CD4-positive, CD25-positive, alpha-beta regulatory T cell (primary cell): ENCODE data around the gene BTG3. TPM values are rescaled to one million over a fixed set of nuclear protein-coding genes. Genes with fewer than 3 reads are reported as not detected.

Experiments
- ATAC-seq, 2 donors: fragments of 150-1000 bp; cut with Tn5 transposase; one replicate each; pipeline ENCODE4 v1.10.0; 2021; ENCODE audit warnings: low read depth in 2 of 2, moderate number of reproducible peaks in 2 of 2, moderate library complexity in 1 of 2
- DNase-seq, 3 donors: peaks; one replicate each; pipeline versions ENCODE4 v3.0.0 to v3.0.0-alpha.2; 2012 to 2022; ENCODE audit warnings: mixed read lengths in 1 of 3
- H3K27ac ChIP-seq: one replicate; pipeline ENCODE4 v1.7.0; 2013; ENCODE audit warnings: mild to moderate bottlenecking, low read length; ENCODE audit not compliant: insufficient read depth, poor library complexity, severe bottlenecking
- H3K27me3 ChIP-seq: one replicate; pipeline ENCODE4 v1.7.0; 2013; ENCODE audit warnings: low read length; ENCODE audit not compliant: control insufficient read depth, insufficient read depth
- H3K36me3 ChIP-seq: one replicate; pipeline ENCODE4 v1.7.0; 2013; ENCODE audit warnings: mild to moderate bottlenecking, low read length, moderate library complexity; ENCODE audit not compliant: control insufficient read depth, insufficient read depth
- H3K4me1 ChIP-seq: 2 replicates; pipeline ENCODE4 v1.7.0; 2013; ENCODE audit warnings: mild to moderate bottlenecking, low read length; ENCODE audit not compliant: insufficient read depth, control insufficient read depth, poor library complexity, severe bottlenecking
- H3K4me3 ChIP-seq: one replicate; pipeline ENCODE4 v1.7.0; 2013; ENCODE audit warnings: low read depth, mild to moderate bottlenecking, low read length, moderate library complexity
- H3K9me3 ChIP-seq, 2 experiments: 1 replicate in 1 of 2; 2 replicates in 1 of 2; pipeline ENCODE4 v1.7.0; 2013; ENCODE audit warnings: low read length in 2 of 2, mild to moderate bottlenecking in 1 of 2, moderate library complexity in 1 of 2; ENCODE audit not compliant: control insufficient read depth in 2 of 2
- H3K27ac Mint-ChIP-seq, 3 donors: one replicate each; pipeline ENCODE4 v1.8.0; 2020 to 2022; ENCODE audit warnings: mild to moderate bottlenecking in 3 of 3, mixed read lengths in 3 of 3, moderate library complexity in 2 of 3
- H3K27me3 Mint-ChIP-seq: one replicate; pipeline ENCODE4 v1.8.0; 2022; ENCODE audit warnings: mild to moderate bottlenecking, mixed read lengths
- H3K36me3 Mint-ChIP-seq: one replicate; pipeline ENCODE4 v1.8.0; 2020; ENCODE audit warnings: mixed read lengths
- H3K4me1 Mint-ChIP-seq, 4 donors: one replicate each; pipeline ENCODE4 v1.8.0; 2020 to 2022; ENCODE audit warnings: mixed read lengths in 4 of 4, mild to moderate bottlenecking in 1 of 4
- H3K4me3 Mint-ChIP-seq, 4 donors: one replicate each; pipeline ENCODE4 v1.8.0; 2020 to 2022; ENCODE audit warnings: mild to moderate bottlenecking in 4 of 4, mixed read lengths in 4 of 4, moderate library complexity in 3 of 4
- H3K9me3 Mint-ChIP-seq, 7 donors: one replicate each; pipeline ENCODE4 v1.8.0; 2020 to 2022; ENCODE audit warnings: mixed read lengths in 7 of 7, mild to moderate bottlenecking in 3 of 7, moderate library complexity in 2 of 7
- polyA plus RNA-seq, 4 donors: library from polyadenylated mRNA; unstranded; fragments of 300-500 nt; fragmentation: Illumina TruSeq; gene quantifications; one replicate each; pipeline ENCODE4 v1.2.3, GENCODE V29; 2021
- total RNA-seq: library from RNA; stranded (reverse); gene quantifications from one replicate; pipeline ENCODE4 v1.2.3, GENCODE V29; 2022

BTG3 gene, protein sequence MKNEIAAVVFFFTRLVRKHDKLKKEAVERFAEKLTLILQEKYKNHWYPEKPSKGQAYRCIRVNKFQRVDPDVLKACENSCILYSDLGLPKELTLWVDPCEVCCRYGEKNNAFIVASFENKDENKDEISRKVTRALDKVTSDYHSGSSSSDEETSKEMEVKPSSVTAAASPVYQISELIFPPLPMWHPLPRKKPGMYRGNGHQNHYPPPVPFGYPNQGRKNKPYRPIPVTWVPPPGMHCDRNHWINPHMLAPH
- total RNA-seq (137 TPM), polyA plus RNA-seq (10 to 100 TPM; 17.3 to 28.1 (median 18.9) TPM)

DNA sequence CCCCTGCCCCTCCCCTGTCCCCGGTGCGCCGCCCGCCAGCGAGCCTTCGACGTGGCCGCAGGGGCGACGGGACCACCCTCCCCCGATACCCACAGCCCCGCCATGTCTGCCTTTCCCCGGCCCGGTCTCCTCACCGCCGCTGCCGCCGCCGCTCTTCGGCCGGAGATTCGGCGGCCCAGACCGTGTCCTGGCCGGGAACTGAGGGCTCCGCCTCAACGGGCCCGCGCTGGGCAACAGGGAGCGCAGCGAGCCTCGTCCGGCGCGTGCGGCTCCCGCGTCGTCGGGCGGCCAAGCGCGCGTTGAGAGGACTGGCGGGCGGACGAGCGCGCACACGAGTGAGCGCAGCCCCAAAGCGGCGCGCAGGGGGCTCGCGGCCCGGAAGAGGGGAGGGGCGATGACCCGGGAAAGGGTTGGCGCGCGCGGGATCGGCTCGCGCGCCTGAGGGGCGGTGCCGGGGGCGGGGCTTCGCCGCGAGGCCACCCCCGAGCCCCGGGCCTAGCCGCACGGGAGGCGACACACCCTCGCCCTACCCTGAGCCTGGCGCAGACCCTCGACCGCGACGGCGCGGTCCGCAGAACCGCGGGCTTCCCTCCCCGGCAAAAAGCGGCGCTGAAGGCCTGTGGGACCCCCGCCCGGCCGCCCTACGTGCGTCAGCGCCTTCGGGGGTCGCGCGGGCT lies at the start of gene BTG3:
Gene BTG3, minus strand, starts transcription at position 337 of the 677 bp plus-strand sequence. CDS start 3,757 bp downstream, outside the sequence.
- ATAC-seq (peak; percentile 80 to 82), DNase-seq (peak; percentile 70 to 87 (median 82))
- Histone ChIP-seq H3K36me3 (peaks cover 4% of the 10 kb centered on the region), H3K4me1 (peaks cover 25% of the 10 kb centered on the region), H3K9me3 (no peaks in the 10 kb centered on the region), H3K27me3 (no peaks in the 10 kb centered on the region), H3K27ac (peak within 1 kb of the TSS; percentile 89), H3K4me3 (peak within 1 kb of the TSS; percentile 88)
- Mint-ChIP-seq H3K9me3 (no peaks in the 10 kb centered on the region), H3K27ac (peak within 1 kb of the TSS; percentile 89 to 98 (median 96)), H3K27me3 (no peaks in the 10 kb centered on the region), H3K36me3 (peaks cover 13% of the 10 kb centered on the region), H3K4me3 (peak within 1 kb of the TSS; percentile 86 to 95 (median 93)), H3K4me1 (peaks cover 20 to 53% (median 34%) of the 10 kb centered on the region in 4 donors)

DNA sequence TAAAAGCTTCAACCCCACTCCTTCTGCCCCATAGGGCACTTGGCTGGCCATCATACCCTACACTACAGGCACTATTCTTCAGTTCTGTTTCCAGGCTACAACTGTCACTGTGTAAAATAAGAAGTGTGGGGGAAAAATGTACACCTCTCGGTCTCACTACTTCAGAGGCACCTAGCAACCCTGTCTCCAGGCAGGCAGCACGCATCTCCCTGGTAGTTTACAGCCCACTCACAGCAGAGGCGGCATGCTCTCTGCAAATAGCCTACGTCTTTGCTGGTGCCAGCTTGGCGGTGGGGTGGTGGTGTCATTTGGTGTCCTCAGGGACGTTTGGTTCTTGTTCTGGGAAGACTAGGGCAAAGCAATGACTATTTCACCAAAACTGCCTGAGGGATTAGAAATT lies 48.2 kb upstream of the BTG3 start:
- Histone ChIP-seq H3K36me3 (no peaks in the 10 kb centered on the region), H3K9me3 (no peaks in the 10 kb centered on the region), H3K27me3 (peaks cover 5% of the 10 kb centered on the region), H3K4me1 (no peaks in the 10 kb centered on the region), H3K4me3 (no peak overlapping the region), H3K27ac (no peak overlapping the region)
- DNase-seq (no peak), ATAC-seq (no peak)
- Mint-ChIP-seq H3K36me3 (no peaks in the 10 kb centered on the region), H3K27ac (no peak overlapping the region), H3K27me3 (peaks cover 50% of the 10 kb centered on the region), H3K4me1 (peaks cover 0 to 2% (median 0%) of the 10 kb centered on the region in 4 donors), H3K4me3 (no peak overlapping the region), H3K9me3 (peaks cover 0 to 8% (median 0%) of the 10 kb centered on the region in 7 donors)

DNA sequence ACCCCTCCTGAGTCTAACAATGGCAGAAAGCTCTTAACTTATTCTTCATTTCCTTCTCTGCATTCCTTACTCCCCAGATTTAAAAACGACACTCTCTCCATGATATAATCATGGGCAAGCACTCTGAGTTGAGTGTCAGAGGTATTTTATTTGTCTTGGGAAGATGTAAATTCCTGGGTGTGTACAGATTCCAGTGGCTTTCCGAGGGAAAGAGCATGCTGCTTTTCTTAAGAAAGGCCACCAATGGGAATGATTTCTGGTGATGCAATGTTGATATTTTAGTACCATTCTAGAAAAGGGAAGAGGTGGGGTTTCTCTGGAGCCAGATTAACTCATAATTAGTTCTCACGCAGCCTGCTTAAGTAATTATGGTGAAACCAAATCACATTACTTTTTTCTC lies 47.8 kb upstream of the BTG3 start:
- ATAC-seq (no peak), DNase-seq (no peak)
- H3K27me3 Mint-ChIP-seq = peaks cover 49% of the 10 kb centered on the region
- no peak overlapping the region for H3K27ac Mint-ChIP-seq
- peaks cover 5% of the 10 kb centered on the region for H3K27me3 ChIP-seq
- no peak overlapping the region for H3K4me3 ChIP-seq
- H3K27ac ChIP-seq = no peak overlapping the region
- no peaks in the 10 kb centered on the region for H3K4me1 Mint-ChIP-seq
- H3K9me3 Mint-ChIP-seq = peaks cover 0 to 6% (median 0%) of the 10 kb centered on the region in 7 donors
- H3K36me3 Mint-ChIP-seq = no peaks in the 10 kb centered on the region
- H3K36me3 ChIP-seq = no peaks in the 10 kb centered on the region
- no peak overlapping the region for H3K4me3 Mint-ChIP-seq
- H3K4me1 ChIP-seq = no peaks in the 10 kb centered on the region
- no peaks in the 10 kb centered on the region for H3K9me3 ChIP-seq

DNA sequence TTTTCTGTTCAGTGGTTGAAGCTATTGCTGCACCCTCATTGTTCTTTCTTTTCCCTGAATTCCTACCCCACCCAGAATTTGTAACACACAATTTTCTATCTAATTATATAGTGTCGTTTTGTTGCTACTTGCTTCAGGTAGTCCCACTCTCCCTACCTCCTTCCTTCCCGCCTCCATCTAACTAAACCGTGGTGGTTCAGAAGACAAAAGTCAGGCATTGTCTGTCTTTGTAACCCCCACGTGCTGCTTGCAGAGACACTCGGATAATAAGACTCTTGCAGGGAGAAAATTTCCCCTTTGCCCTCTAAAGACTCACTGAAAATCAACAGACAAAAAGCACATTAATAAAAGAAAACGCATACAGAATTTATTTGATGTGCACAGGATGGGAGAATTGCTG lies 46.2 kb upstream of the BTG3 start:
- Mint-ChIP-seq H3K4me3 (no peak overlapping the region), H3K27me3 (peaks cover 38% of the 10 kb centered on the region), H3K27ac (no peak overlapping the region), H3K9me3 (peaks cover 0 to 4% (median 0%) of the 10 kb centered on the region in 7 donors), H3K4me1 (no peaks in the 10 kb centered on the region), H3K36me3 (no peaks in the 10 kb centered on the region)
- Histone ChIP-seq H3K27me3 (peaks cover 7% of the 10 kb centered on the region), H3K36me3 (no peaks in the 10 kb centered on the region), H3K4me1 (no peaks in the 10 kb centered on the region), H3K9me3 (peaks cover 0 to 2% of the 10 kb centered on the region in 2 experiments), H3K27ac (no peak overlapping the region), H3K4me3 (no peak overlapping the region)
- no peak for ATAC-seq
- DNase-seq = no peak

DNA sequence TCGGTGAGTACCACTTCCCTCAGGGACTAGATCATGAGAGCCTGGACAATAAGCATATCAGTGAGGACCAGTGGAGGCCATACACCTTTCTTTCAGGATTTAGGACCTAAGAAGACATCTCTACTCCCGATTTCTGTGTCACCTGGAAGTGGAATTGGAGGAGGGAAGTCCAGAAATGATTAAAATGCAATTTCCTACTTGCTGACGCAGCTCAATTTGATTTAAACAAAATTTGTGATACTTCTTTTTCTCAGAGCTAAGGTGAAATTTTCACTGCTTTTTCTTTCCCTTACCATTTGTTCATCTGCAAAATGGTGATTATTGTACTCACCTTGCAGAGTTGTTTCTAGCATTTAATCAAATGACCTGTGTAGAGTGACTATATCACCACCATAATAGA lies 38.8 kb upstream of the BTG3 start:
- Mint-ChIP-seq H3K4me3 (no peak overlapping the region), H3K9me3 (peaks cover 0 to 4% (median 2%) of the 10 kb centered on the region in 7 donors), H3K27me3 (peaks cover 23% of the 10 kb centered on the region), H3K27ac (no peak overlapping the region), H3K36me3 (no peaks in the 10 kb centered on the region), H3K4me1 (no peaks in the 10 kb centered on the region)
- Histone ChIP-seq H3K9me3 (peaks cover 0 to 2% of the 10 kb centered on the region in 2 experiments), H3K4me1 (no peaks in the 10 kb centered on the region), H3K4me3 (no peak overlapping the region), H3K27me3 (peaks cover 11% of the 10 kb centered on the region), H3K36me3 (no peaks in the 10 kb centered on the region), H3K27ac (no peak overlapping the region)
- DNase-seq = no peak
- ATAC-seq = no peak

DNA sequence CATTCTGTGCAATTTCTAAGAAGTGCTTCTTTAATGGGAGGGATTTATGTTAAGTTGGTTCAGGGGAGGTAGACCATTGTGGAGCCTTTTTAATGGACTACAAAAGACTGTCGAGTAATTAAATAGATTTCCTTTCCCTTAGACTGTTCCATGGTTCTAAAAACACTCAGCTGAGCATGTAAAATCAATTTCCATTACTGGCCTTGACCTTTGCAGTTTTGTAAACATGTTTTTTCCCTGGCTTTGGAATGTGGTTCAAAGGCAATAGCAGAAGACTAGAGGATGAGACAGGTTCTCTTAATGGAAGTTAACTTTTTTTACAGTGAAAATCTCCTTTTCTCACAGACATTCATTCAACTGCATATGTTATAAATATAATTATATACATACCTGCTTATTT lies 37.6 kb upstream of the BTG3 start:
- no peak for ATAC-seq
- DNase-seq = no peak
- H3K27ac ChIP-seq = no peak overlapping the region
- no peak overlapping the region for H3K4me3 ChIP-seq
- peaks cover 23% of the 10 kb centered on the region for H3K27me3 Mint-ChIP-seq
- peaks cover 0 to 2% (median 0%) of the 10 kb centered on the region in 4 donors for H3K4me1 Mint-ChIP-seq
- no peaks in the 10 kb centered on the region for H3K36me3 ChIP-seq
- no peak overlapping the region for H3K27ac Mint-ChIP-seq
- H3K4me1 ChIP-seq = no peaks in the 10 kb centered on the region
- H3K36me3 Mint-ChIP-seq = no peaks in the 10 kb centered on the region
- H3K27me3 ChIP-seq = peaks cover 11% of the 10 kb centered on the region
- H3K9me3 ChIP-seq = peaks cover 0 to 2% of the 10 kb centered on the region in 2 experiments
- H3K4me3 Mint-ChIP-seq = no peak overlapping the region
- peaks cover 0 to 4% (median 2%) of the 10 kb centered on the region in 7 donors for H3K9me3 Mint-ChIP-seq

DNA sequence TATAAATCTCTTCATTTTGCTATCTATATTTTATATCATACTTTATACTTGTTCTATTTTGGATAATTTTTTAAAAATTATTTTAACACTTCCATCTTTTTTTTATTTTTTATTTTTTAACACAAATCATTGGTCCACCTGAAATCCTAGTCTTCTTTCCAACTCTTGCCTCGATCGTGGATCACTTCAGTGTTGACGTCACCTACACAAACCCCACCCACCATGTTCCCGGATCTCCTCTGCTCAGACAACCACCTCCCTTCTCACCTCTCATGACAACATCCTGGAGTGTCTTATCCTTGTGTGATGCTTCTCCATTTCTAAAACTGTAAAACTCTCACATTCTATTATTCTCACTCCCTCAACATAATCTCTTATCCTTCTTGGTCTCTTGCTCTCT lies 34.1 kb upstream of the BTG3 start:
- Histone ChIP-seq H3K9me3 (no peaks in the 10 kb centered on the region), H3K36me3 (no peaks in the 10 kb centered on the region), H3K27ac (no peak overlapping the region), H3K4me3 (no peak overlapping the region), H3K27me3 (peaks cover 8% of the 10 kb centered on the region), H3K4me1 (no peaks in the 10 kb centered on the region)
- ATAC-seq = no peak
- H3K9me3 Mint-ChIP-seq = peaks cover 0 to 5% (median 0%) of the 10 kb centered on the region in 7 donors
- no peaks in the 10 kb centered on the region for H3K36me3 Mint-ChIP-seq
- no peak overlapping the region for H3K27ac Mint-ChIP-seq
- peaks cover 0 to 8% (median 4%) of the 10 kb centered on the region in 4 donors for H3K4me1 Mint-ChIP-seq
- H3K27me3 Mint-ChIP-seq = peaks cover 16% of the 10 kb centered on the region
- no peak for DNase-seq
- H3K4me3 Mint-ChIP-seq = no peak overlapping the region
